MCF 10A (cell line): Measurements from ENCODE around the gene PACC1. TPM values are rescaled to one million over a fixed set of nuclear protein-coding genes. Genes with fewer than 3 reads are reported as not detected.

Experiments
- BruUV-seq: library from RNA; stranded (reverse); fragments of 400-500 nt; replicated peaks from 2 replicates; lab custom pipeline; 2021; lab: Mats Ljungman, UMichigan
- CTCF ChIA-PET: fragments of 300-600 bp; sonication (Branson Sonifier 250); formaldehyde crosslinking; extraction: SDS; loops from one replicate; lab custom pipeline; 2021; ENCODE audit warnings: antibody characterized with exemption, inconsistent platforms; lab: Yijun Ruan, JAX
- POLR2A ChIA-PET: fragments of 300-600, 350-650 bp; sonication (Branson Sonifier 250); formaldehyde crosslinking; extraction: SDS; loops from one replicate; lab custom pipeline; 2020; ENCODE audit warnings: antibody characterized with exemption, inconsistent platforms; lab: Yijun Ruan, JAX
- DNase-seq: peaks from one replicate; pipeline ENCODE4 v3.0.0-alpha.2; 2018; ENCODE audit not compliant: unreplicated experiment
- H3K27ac Mint-ChIP-seq: one replicate; pipeline ENCODE4 v1.8.0; 2022; ENCODE audit warnings: mild to moderate bottlenecking, low read depth, mixed read lengths; ENCODE audit not compliant: unreplicated experiment
- H3K27me3 Mint-ChIP-seq: one replicate; pipeline ENCODE4 v1.8.0; 2022; ENCODE audit warnings: mixed read lengths; ENCODE audit not compliant: insufficient read depth, unreplicated experiment
- H3K36me3 Mint-ChIP-seq: one replicate; pipeline ENCODE4 v1.8.0; 2022; ENCODE audit warnings: mild to moderate bottlenecking, moderate library complexity, mixed read lengths; ENCODE audit not compliant: insufficient read depth, unreplicated experiment
- H3K4me1 Mint-ChIP-seq: one replicate; pipeline ENCODE4 v1.8.0; 2022; ENCODE audit warnings: mixed read lengths; ENCODE audit not compliant: insufficient read depth, unreplicated experiment
- H3K4me3 Mint-ChIP-seq: one replicate; pipeline ENCODE4 v1.8.0; 2022; ENCODE audit warnings: mild to moderate bottlenecking, moderate library complexity, mixed read lengths; ENCODE audit not compliant: unreplicated experiment
- H3K9me3 Mint-ChIP-seq: one replicate; pipeline ENCODE4 v1.8.0; 2022; ENCODE audit warnings: mixed read lengths; ENCODE audit not compliant: unreplicated experiment
- CTCF ChIP-seq: fragments of 200-600 bp; IDR thresholded peaks from one replicate; pipeline ENCODE4 v1.8.0; 2022; ENCODE audit warnings: antibody characterized with exemption, mild to moderate bottlenecking; ENCODE audit not compliant: unreplicated experiment
- intact Hi-C: fragments of 100-400 bp; cut with micrococcal nuclease; formaldehyde crosslinking; loops from 2 replicates; pipeline ENCODE4 v1.14.1; 2022
- total RNA-seq: library from RNA; stranded (reverse); gene quantifications from 2 replicates; pipeline ENCODE4 v1.2.3, GENCODE V29; 2022

Gene PACC1
- total RNA-seq, 1 experiment from 2014 or later: 23.3 TPM

GRCh38 chr1:212344905-212345304 is 69.8 kb downstream of the PACC1 start:
- TF ChIP-seq CTCF: no peak

GRCh38 chr1:212341090-212341489 is 73.6 kb downstream of the PACC1 start:
- Mint-ChIP-seq H3K9me3 (no peaks in the 10 kb centered on the region), H3K4me3 (no peak overlapping the region), H3K27ac (no peak overlapping the region), H3K4me1 (no peaks in the 10 kb centered on the region), H3K27me3 (no peaks in the 10 kb centered on the region), H3K36me3 (peaks cover 11% of the 10 kb centered on the region)
- no TSS peak for BruUV-seq
- POLR2A ChIA-PET: interaction anchor here (1.1 to 1.5 kb wide), 4 partner anchors 8 to 30 kb away, joined by 3 read pairs; no protein-coding TSS in a partner anchor
- TF ChIP-seq CTCF: no peak
- no peak for DNase-seq
- intact Hi-C loops: no loop called here
- CTCF ChIA-PET: interaction anchor here (0.6 to 7.3 kb wide), 4 partner anchors 26 to 277 kb away, joined by 3 to 58 read pairs (median 8); no protein-coding TSS in a partner anchor

More at GRCh38 chr1:212344905-212345304, 69.8 kb downstream of the PACC1 start:
- BruUV-seq: no TSS peak
- no peak for DNase-seq
- Mint-ChIP-seq H3K36me3 (peaks cover 38% of the 10 kb centered on the region), H3K9me3 (no peaks in the 10 kb centered on the region), H3K4me3 (no peak overlapping the region), H3K27ac (no peak overlapping the region), H3K27me3 (no peaks in the 10 kb centered on the region), H3K4me1 (no peaks in the 10 kb centered on the region)
- ChIA-PET CTCF (interaction anchor here (0.9 to 7.3 kb wide), 5 partner anchors 22 to 282 kb away, joined by 3 to 58 read pairs (median 21); no protein-coding TSS in a partner anchor), POLR2A (interaction anchor here (0.7 to 1.2 kb wide), 2 partner anchors 9 to 24 kb away, joined by 3 read pairs; no protein-coding TSS in a partner anchor)
- intact Hi-C loops: no loop called here

- Mint-ChIP-seq H3K4me3 (no peak overlapping the region), H3K27me3 (no peaks in the 10 kb centered on the region), H3K27ac (no peak overlapping the region), H3K9me3 (no peaks in the 10 kb centered on the region), H3K36me3 (peaks cover 19% of the 10 kb centered on the region), H3K4me1 (no peaks in the 10 kb centered on the region)
- intact Hi-C loops: no loop called here
- CTCF ChIA-PET: interaction anchor here (0.6 to 3.3 kb wide), 7 partner anchors 19 to 267 kb away, joined by 3 to 29 read pairs (median 4); no protein-coding TSS in a partner anchor
- POLR2A ChIA-PET: interaction anchor here (0.6 to 1.1 kb wide), 2 partner anchors 289 to 294 kb away, joined by 3 to 4 read pairs; partner anchors contain the start of genes DTL and INTS7
- BruUV-seq: no TSS peak
- no peak for TF ChIP-seq CTCF
- DNase-seq: no peak
Observed at GRCh38 chr1:212329105-212329504, 85.6 kb downstream of the PACC1 start.

GRCh38 chr1:212328248-212328647 is 86.4 kb downstream of the PACC1 start:
- no TSS peak for BruUV-seq
- Mint-ChIP-seq H3K27me3 (no peaks in the 10 kb centered on the region), H3K27ac (no peak overlapping the region), H3K4me3 (no peak overlapping the region), H3K36me3 (peaks cover 10% of the 10 kb centered on the region), H3K9me3 (no peaks in the 10 kb centered on the region), H3K4me1 (no peaks in the 10 kb centered on the region)
- ChIA-PET CTCF (interaction anchor here (0.6 to 3.3 kb wide), 8 partner anchors 18 to 707 kb away, joined by 3 to 29 read pairs (median 4); no protein-coding TSS in a partner anchor), POLR2A (interaction anchor here (0.7 to 1.7 kb wide), 4 partner anchors 10 to 293 kb away, joined by 3 to 4 read pairs (median 3); partner anchors contain the start of genes DTL and INTS7)
- no peak for TF ChIP-seq CTCF
- DNase-seq: no peak
- intact Hi-C loops: no loop called here
